IMR-90 (cell line): ENCODE measurements around the gene WLS. TPM values are rescaled to one million over a fixed set of nuclear protein-coding genes. Genes with fewer than 3 reads are reported as not detected.
A peak's percentile ranks its signal among the peaks of the same experiment; 100 is the strongest.

Source experiments
- ATAC-seq: fragments of 200-7000 bp; cut with Tn5 transposase; 2 replicates; pipeline ENCODE4 v1.9.1; 2020; ENCODE audit warnings: low read depth, mild to moderate bottlenecking, moderate library complexity
- BruUV-seq: library from RNA; stranded (reverse); fragments of 400-500 nt; replicated peaks from 2 replicates; lab custom pipeline; 2021; lab: Mats Ljungman, UMichigan
- CTCF ChIA-PET: fragments of 300-600 bp; formaldehyde crosslinking; extraction: SDS; loops from one replicate; lab custom pipeline; 2021; ENCODE audit warnings: antibody characterized with exemption; lab: Yijun Ruan, JAX
- POLR2A ChIA-PET: fragments of 300-600 bp; sonication (Branson Sonifier 250); formaldehyde crosslinking; loops from one replicate; lab custom pipeline; 2022; ENCODE audit warnings: antibody characterized with exemption; ENCODE audit not compliant: unreplicated experiment; lab: Charles Lee
- DNase-seq: peaks from one replicate; pipeline ENCODE4 v3.0.0; 2013
- H2AFZ ChIP-seq: replicated peaks from 2 replicates; pipeline ENCODE3; 2013; ENCODE audit warnings: low read length, mild to moderate bottlenecking; ENCODE audit not compliant: poor library complexity
- H2AK5ac ChIP-seq: 2 replicates; pipeline ENCODE4 v1.6.1; 2013; ENCODE audit warnings: low read depth, low read length, inconsistent platforms
- H2AK9ac ChIP-seq: replicated peaks from 2 replicates; pipeline ENCODE3; 2013; ENCODE audit warnings: mild to moderate bottlenecking, low read depth, low read length, moderate library complexity; ENCODE audit not compliant: poor library complexity
- H2BK120ac ChIP-seq: 2 replicates; pipeline ENCODE4 v1.6.1; 2013; ENCODE audit warnings: low read depth, low read length, inconsistent platforms
- H2BK15ac ChIP-seq: 3 replicates; pipeline ENCODE4 v1.6.1; 2013; ENCODE audit warnings: low read depth, low read length, inconsistent platforms
- H2BK20ac ChIP-seq: 2 replicates; pipeline ENCODE4 v1.6.1; 2013; ENCODE audit warnings: low read depth, mild to moderate bottlenecking, inconsistent platforms, low read length, moderate library complexity
- H2BK5ac ChIP-seq: 2 replicates; pipeline ENCODE4 v1.6.1; 2013; ENCODE audit warnings: mild to moderate bottlenecking, low read depth, low read length, inconsistent platforms; ENCODE audit not compliant: poor library complexity, severe bottlenecking
- H3K14ac ChIP-seq: replicated peaks from 2 replicates; pipeline ENCODE4 v1.6.1; 2013; ENCODE audit warnings: low read depth, low read length, inconsistent platforms
- H3K18ac ChIP-seq: 2 replicates; pipeline ENCODE4 v1.6.1; 2013; ENCODE audit warnings: low read depth, low read length, control low read depth
- H3K23ac ChIP-seq: 2 replicates; pipeline ENCODE4 v1.6.1; 2013; ENCODE audit warnings: low read depth, low read length, inconsistent platforms
- H3K27ac ChIP-seq: 2 replicates; pipeline ENCODE4 v1.5.1; 2013; ENCODE audit warnings: mild to moderate bottlenecking, control low read depth, low read length; ENCODE audit not compliant: insufficient read depth
- H3K27me3 ChIP-seq: 2 replicates; pipeline ENCODE4 v1.6.1; 2013; ENCODE audit warnings: low read length; ENCODE audit not compliant: control insufficient read depth, insufficient read depth
- H3K36me3 ChIP-seq: 2 replicates; pipeline ENCODE4 v1.6.1; 2013; ENCODE audit warnings: low read length, mixed read lengths; ENCODE audit not compliant: control insufficient read depth, insufficient read depth
- H3K4ac ChIP-seq: 2 replicates; pipeline ENCODE4 v1.6.1; 2013; ENCODE audit warnings: low read depth, low read length, inconsistent platforms
- H3K4me1 ChIP-seq: 2 replicates; pipeline ENCODE4 v1.6.1; 2013; ENCODE audit warnings: low read length, mixed read lengths; ENCODE audit not compliant: control insufficient read depth, insufficient read depth
- H3K4me2 ChIP-seq: 2 replicates; pipeline ENCODE4 v1.6.1; 2013; ENCODE audit warnings: low read depth, mild to moderate bottlenecking, control low read depth, low read length, moderate library complexity
- H3K4me3 ChIP-seq: 2 replicates; pipeline ENCODE4 v1.5.1; 2013; ENCODE audit warnings: low read depth, mild to moderate bottlenecking, control low read depth, low read length, moderate library complexity; ENCODE audit not compliant: insufficient read depth
- H3K56ac ChIP-seq: 2 replicates; pipeline ENCODE4 v1.6.1; 2013; ENCODE audit warnings: low read length, inconsistent platforms; ENCODE audit not compliant: insufficient read depth; ENCODE audit errors: extremely low read depth
- H3K79me1 ChIP-seq, 2 experiments: 2 replicates each; pipeline ENCODE4 v1.6.1; 2013; ENCODE audit warnings: low read length in 2 of 2, inconsistent platforms in 1 of 2, low read depth in 1 of 2
- H3K9ac ChIP-seq: 2 replicates; pipeline ENCODE4 v1.6.1; 2013; ENCODE audit warnings: low read depth, low read length, control low read depth
- H3K9me1 ChIP-seq: 2 replicates; pipeline ENCODE4 v1.6.1; 2013; ENCODE audit warnings: low read length, inconsistent platforms; ENCODE audit not compliant: insufficient read depth
- H3K9me3 ChIP-seq: 2 replicates; pipeline ENCODE4 v1.6.1; 2013; ENCODE audit warnings: low read length; ENCODE audit not compliant: control insufficient read depth, insufficient read depth
- H4K20me1 ChIP-seq: 2 replicates; pipeline ENCODE4 v1.6.1; 2013; ENCODE audit warnings: low read length, inconsistent platforms; ENCODE audit not compliant: insufficient read depth
- H4K5ac ChIP-seq: 2 replicates; pipeline ENCODE4 v1.6.1; 2013; ENCODE audit warnings: mild to moderate bottlenecking, low read depth, low read length, control low read depth
- H4K8ac ChIP-seq, 2 experiments: 2 replicates each; pipeline ENCODE4 v1.6.1; 2013; ENCODE audit warnings: low read depth in 2 of 2, low read length in 2 of 2, control low read depth in 1 of 2, inconsistent platforms in 1 of 2
- H4K91ac ChIP-seq: 2 replicates; pipeline ENCODE4 v1.6.1; 2013; ENCODE audit warnings: low read depth, low read length, inconsistent platforms; ENCODE audit not compliant: insufficient read depth
- BHLHE40 ChIP-seq: fragments of 150-350 bp; IDR thresholded peaks from 2 replicates; pipeline ENCODE4 v1.6.1; 2016; ENCODE audit warnings: mild to moderate bottlenecking, low read depth, low read length
- CEBPB ChIP-seq: IDR thresholded peaks from 2 replicates; pipeline ENCODE4 v1.6.1; 2012; ENCODE audit warnings: low read depth, low read length, improper control_type of control experiment
- CHD1 ChIP-seq: IDR thresholded peaks from 2 replicates; pipeline ENCODE4 v1.6.1; 2012; ENCODE audit warnings: low read depth, low read length, improper control_type of control experiment
- FOS ChIP-seq: fragments of 150-350 bp; IDR thresholded peaks from 2 replicates; pipeline ENCODE4 v1.6.1; 2016; ENCODE audit warnings: low read depth, low read length
- MAFK ChIP-seq: IDR thresholded peaks from 2 replicates; pipeline ENCODE4 v1.6.1; 2012; ENCODE audit warnings: low read depth, low read length, improper control_type of control experiment
- MAZ ChIP-seq: IDR thresholded peaks from 2 replicates; pipeline ENCODE4 v1.6.1; 2012; ENCODE audit warnings: low read depth, mild to moderate bottlenecking, low read length, improper control_type of control experiment, moderate library complexity, borderline replicate concordance
- MXI1 ChIP-seq: IDR thresholded peaks from 2 replicates; pipeline ENCODE4 v1.6.1; 2012; ENCODE audit warnings: low read depth, mild to moderate bottlenecking, low read length, moderate library complexity, borderline replicate concordance
- NFE2L2 ChIP-seq: fragments of 150-350 bp; IDR thresholded peaks from 2 replicates; pipeline ENCODE4 v1.6.1; 2016; ENCODE audit warnings: low read depth, mild to moderate bottlenecking, low read length
- POLR2A ChIP-seq: IDR thresholded peaks from 2 replicates; pipeline ENCODE4 v1.6.1; 2012; ENCODE audit warnings: mild to moderate bottlenecking, low read depth, low read length
- RAD21 ChIP-seq: IDR thresholded peaks from 2 replicates; pipeline ENCODE4 v1.6.1; 2012; ENCODE audit warnings: low read length, improper control_type of control experiment
- RCOR1 ChIP-seq: IDR thresholded peaks from 2 replicates; pipeline ENCODE4 v1.6.1; 2012; ENCODE audit warnings: mild to moderate bottlenecking, low read length, improper control_type of control experiment; ENCODE audit not compliant: insufficient replicate concordance
- RFX5 ChIP-seq: IDR thresholded peaks from 2 replicates; pipeline ENCODE4 v1.8.0; 2012; ENCODE audit warnings: low read depth, mild to moderate bottlenecking, low read length, moderate library complexity
- SMC3 ChIP-seq: fragments of 150-350 bp; IDR thresholded peaks from 2 replicates; pipeline ENCODE4 v1.6.1; 2016; ENCODE audit warnings: low read depth, mild to moderate bottlenecking, antibody characterized with exemption, low read length, moderate library complexity
- WGBS, 2 experiments: methylation state at CpG; one replicate each; pipeline versions ENCODE4 v1.1.5 to v1.1.7; 2013; ENCODE audit warnings: missing lambda C conversion rate in 2 of 2; ENCODE audit not compliant: insufficient read length in 1 of 2; ENCODE audit errors: extremely low coverage in 2 of 2; 5-methylcytosine and 5-hydroxymethylcytosine counted together
- dilution Hi-C: fragments of 300-500 bp; cut with HindIII; formaldehyde crosslinking; loops from one replicate; pipeline ENCODE4 v1.14.3; 2018; ENCODE audit warnings: low sequenced_read_pairs; ENCODE audit not compliant: unreplicated experiment
- in situ Hi-C: fragments of 300-500 bp; cut with MboI; formaldehyde crosslinking; loops from 3 replicates; pipeline ENCODE4 v1.14.3; 2019; ENCODE audit warnings: low sequenced_read_pairs, inconsistent platforms, mixed read lengths
- intact Hi-C: fragments of 100-400 bp; cut with micrococcal nuclease; formaldehyde crosslinking; loops from 2 replicates; pipeline ENCODE4 v1.10.0; 2022
- polyA plus RNA-seq, 3 experiments: library from polyadenylated mRNA; depleted of rRNA; stranded (reverse); fragments of >200 nt; gene quantifications; 2 replicates each; pipeline ENCODE4 v1.2.3, GENCODE V29; 2012; ENCODE audit warnings: low replicate concordance in 1 of 3
- total RNA-seq: library from RNA; depleted of rRNA; stranded (reverse); fragments of >200 nt; gene quantifications from 2 replicates; pipeline ENCODE4 v1.2.3, GENCODE V29; 2012
- TF ChIP-seq, protein P1 (sequence below): fragments of 150-350 bp; IDR thresholded peaks from 2 replicates; pipeline ENCODE4 v1.6.1; 2016; ENCODE audit warnings: low read depth, mild to moderate bottlenecking, low read length, moderate library complexity, borderline replicate concordance
- TF ChIP-seq, protein P2 (sequence below): fragments of 150-350 bp; IDR thresholded peaks from 2 replicates; pipeline ENCODE4 v1.6.1; 2017; ENCODE audit warnings: mild to moderate bottlenecking, antibody characterized with exemption, low read length, low read depth

The WLS gene
- total and polyA plus RNA-seq, 2 of the 4 experiments (the other 2 are of a cell fraction): 152 to 157 TPM

DNA sequence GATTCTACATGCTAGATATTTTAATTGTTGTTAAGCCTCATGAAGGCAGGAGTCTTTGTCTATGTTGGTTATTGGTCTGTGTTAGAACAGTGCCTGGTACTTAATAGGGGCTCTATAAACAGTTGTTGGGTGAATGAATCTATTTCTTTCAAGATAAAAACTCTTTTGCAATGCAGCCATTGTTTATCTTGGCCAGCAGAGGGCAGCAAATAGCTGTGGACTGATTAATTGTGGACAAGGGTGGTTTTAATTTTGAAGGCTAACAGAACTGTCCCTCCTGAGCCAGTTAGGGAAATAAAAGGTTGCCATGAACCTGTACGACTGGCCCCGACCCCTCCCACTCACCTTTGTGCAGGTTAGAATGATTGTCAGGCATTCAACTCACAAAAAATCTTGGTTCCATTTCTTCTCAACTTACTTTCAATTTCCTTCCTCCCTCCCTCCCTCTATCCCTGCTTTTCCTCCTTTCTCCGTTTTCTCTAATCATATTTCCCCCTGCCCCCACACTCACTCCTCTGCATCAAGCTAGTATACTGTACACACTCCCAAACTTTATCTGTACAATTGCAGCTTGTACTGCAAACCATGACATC, 115.6 kb downstream of the WLS start:
- intact Hi-C loops: loop anchor here (1.0 to 5.0 kb wide), 3 partner anchors 226 to 1621 kb away; no protein-coding TSS in a partner anchor
- Histone ChIP-seq H3K79me1 (peaks cover 0 to 8% of the 10 kb centered on the region in 2 experiments; a peak in 1 of 4 replicates), H3K9me3 (no peaks in the 10 kb centered on the region), H4K20me1 (no peaks in the 10 kb centered on the region; the same call in 1 of the 2 replicates), H3K9me1 (peaks cover 14% of the 10 kb centered on the region), H2AK9ac (no peak overlapping the region), H4K91ac (no peak overlapping the region), H3K4me1 (peaks cover 13% of the 10 kb centered on the region), H2BK15ac (no peak overlapping the region), H3K14ac (no peak overlapping the region), H3K27me3 (no peaks in the 10 kb centered on the region), H2BK20ac (no peak overlapping the region), H3K18ac (no peak overlapping the region), H2AFZ (peak overlapping the region; percentile 67), H3K23ac (no peak overlapping the region), H3K27ac (no peak overlapping the region), H3K36me3 (peaks cover 8% of the 10 kb centered on the region), H4K5ac (no peak overlapping the region), H4K8ac (peak overlapping the region in 1 of 2 experiments; percentile 50; a peak in 1 of 4 replicates), H3K4ac (no peak overlapping the region), H3K9ac (no peak overlapping the region), H2BK120ac (no peak overlapping the region), H2BK5ac (peak overlapping the region; percentile 57), H3K4me3 (no peak overlapping the region), H3K56ac (no peak overlapping the region), H2AK5ac (peak overlapping the region; percentile 56; the same call in 1 of the 2 replicates), H3K4me2 (peak overlapping the region; percentile 52)
- WGBS, 2 experiments: 17 to 100% methylated on average over 1 of the region's 3 CpGs
- ATAC-seq (no peak), DNase-seq (peak; percentile 61)
- no TSS peak for BruUV-seq
- ChIA-PET POLR2A (no interaction called here), CTCF (interaction anchor here (0.5 to 3.3 kb wide), 14 partner anchors 13 to 584 kb away, joined by 3 to 16 read pairs (median 3); no protein-coding TSS in a partner anchor)
- dilution Hi-C loops: no loop called here
- in situ Hi-C loops: loop anchor here (25.0 kb wide), 1 partner anchor 1621 kb away; no protein-coding TSS in a partner anchor
- TF ChIP-seq MAFK: no peak
- TF ChIP-seq RCOR1: no peak
- TF ChIP-seq SMC3: peak; percentile 87
- TF ChIP-seq BHLHE40: no peak
- TF ChIP-seq RAD21: peak; percentile 90
- TF ChIP-seq, protein P1, sequence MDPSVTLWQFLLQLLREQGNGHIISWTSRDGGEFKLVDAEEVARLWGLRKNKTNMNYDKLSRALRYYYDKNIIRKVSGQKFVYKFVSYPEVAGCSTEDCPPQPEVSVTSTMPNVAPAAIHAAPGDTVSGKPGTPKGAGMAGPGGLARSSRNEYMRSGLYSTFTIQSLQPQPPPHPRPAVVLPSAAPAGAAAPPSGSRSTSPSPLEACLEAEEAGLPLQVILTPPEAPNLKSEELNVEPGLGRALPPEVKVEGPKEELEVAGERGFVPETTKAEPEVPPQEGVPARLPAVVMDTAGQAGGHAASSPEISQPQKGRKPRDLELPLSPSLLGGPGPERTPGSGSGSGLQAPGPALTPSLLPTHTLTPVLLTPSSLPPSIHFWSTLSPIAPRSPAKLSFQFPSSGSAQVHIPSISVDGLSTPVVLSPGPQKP: no peak
- no peak for TF ChIP-seq NFE2L2
- peak; percentile 64; the same call in 1 of the 2 replicates for TF ChIP-seq CEBPB
- TF ChIP-seq, protein P2, sequence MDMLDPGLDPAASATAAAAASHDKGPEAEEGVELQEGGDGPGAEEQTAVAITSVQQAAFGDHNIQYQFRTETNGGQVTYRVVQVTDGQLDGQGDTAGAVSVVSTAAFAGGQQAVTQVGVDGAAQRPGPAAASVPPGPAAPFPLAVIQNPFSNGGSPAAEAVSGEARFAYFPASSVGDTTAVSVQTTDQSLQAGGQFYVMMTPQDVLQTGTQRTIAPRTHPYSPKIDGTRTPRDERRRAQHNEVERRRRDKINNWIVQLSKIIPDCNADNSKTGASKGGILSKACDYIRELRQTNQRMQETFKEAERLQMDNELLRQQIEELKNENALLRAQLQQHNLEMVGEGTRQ: no peak
- TF ChIP-seq MAZ: no peak
- peak; percentile 45; the same call in 1 of the 2 replicates for TF ChIP-seq POLR2A
- no peak for TF ChIP-seq CHD1
- TF ChIP-seq RFX5: no peak
- no peak for TF ChIP-seq MXI1
- no peak for TF ChIP-seq FOS
